ENCODE measurements around the gene RAD1.

DNA sequence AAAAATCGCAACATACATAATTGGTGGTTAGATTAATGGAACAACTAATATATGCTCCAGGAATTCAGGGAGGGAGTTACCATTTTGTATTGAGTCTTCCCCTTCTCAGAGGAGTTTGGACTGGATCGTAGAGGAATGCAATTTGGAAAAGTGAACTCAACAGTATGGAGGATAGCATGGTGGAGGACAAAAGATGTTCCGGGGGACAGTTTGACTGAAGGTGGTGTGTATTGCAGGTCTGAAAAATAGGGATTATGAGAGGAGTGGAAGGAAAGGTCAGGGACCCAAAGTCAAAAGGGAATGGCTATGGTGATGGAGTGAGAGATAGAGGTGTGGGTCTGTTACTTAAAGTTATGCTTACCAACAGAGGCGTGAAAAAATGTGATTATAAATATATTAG lies 15.6 kb upstream of the RAD1 start:
- TF ChIP-seq, protein P1, sequence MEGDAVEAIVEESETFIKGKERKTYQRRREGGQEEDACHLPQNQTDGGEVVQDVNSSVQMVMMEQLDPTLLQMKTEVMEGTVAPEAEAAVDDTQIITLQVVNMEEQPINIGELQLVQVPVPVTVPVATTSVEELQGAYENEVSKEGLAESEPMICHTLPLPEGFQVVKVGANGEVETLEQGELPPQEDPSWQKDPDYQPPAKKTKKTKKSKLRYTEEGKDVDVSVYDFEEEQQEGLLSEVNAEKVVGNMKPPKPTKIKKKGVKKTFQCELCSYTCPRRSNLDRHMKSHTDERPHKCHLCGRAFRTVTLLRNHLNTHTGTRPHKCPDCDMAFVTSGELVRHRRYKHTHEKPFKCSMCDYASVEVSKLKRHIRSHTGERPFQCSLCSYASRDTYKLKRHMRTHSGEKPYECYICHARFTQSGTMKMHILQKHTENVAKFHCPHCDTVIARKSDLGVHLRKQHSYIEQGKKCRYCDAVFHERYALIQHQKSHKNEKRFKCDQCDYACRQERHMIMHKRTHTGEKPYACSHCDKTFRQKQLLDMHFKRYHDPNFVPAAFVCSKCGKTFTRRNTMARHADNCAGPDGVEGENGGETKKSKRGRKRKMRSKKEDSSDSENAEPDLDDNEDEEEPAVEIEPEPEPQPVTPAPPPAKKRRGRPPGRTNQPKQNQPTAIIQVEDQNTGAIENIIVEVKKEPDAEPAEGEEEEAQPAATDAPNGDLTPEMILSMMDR (IDR thresholded peaks at IDR 0.05): no peak
- no peak for TF ChIP-seq POLR2A (IDR thresholded peaks at IDR 0.05)

All from heart left ventricle (tissue), 13 donors.